SK-N-SH treated with all-trans-retinoic acid at 6 μM for 48 hours (cell line): ENCODE measurements around the gene ACSM4.
A peak's percentile ranks its signal among the peaks of the same experiment; 100 is the strongest.

Source experiments
- ATAC-seq: fragments of 200-7000 bp; cut with Tn5 transposase; 3 replicates; pipeline ENCODE4 v1.9.1; 2020; ENCODE audit warnings: mild to moderate bottlenecking, moderate library complexity
- ARNTL ChIP-seq: fragments of 450-650 bp; formaldehyde crosslinking; IDR thresholded peaks from 2 replicates; pipeline ENCODE4 v1.5.0; 2020; ENCODE audit warnings: low read depth, mild to moderate bottlenecking, moderate library complexity, borderline replicate concordance
- BACH2 ChIP-seq: fragments of 250-450 bp; sonication (Bioruptor Pico); IDR thresholded peaks from 2 replicates; pipeline ENCODE4 v1.9.0; 2021; ENCODE audit warnings: mild to moderate bottlenecking, borderline replicate concordance
- CSDC2 ChIP-seq: fragments of 250-450 bp; sonication (Bioruptor Pico); IDR thresholded peaks from 2 replicates; pipeline ENCODE4 v1.5.0; 2020; ENCODE audit warnings: mild to moderate bottlenecking, moderate library complexity
- ESRRG ChIP-seq: fragments of 250-450 bp; sonication (Bioruptor Pico); IDR thresholded peaks from 2 replicates; pipeline ENCODE4 v1.6.1; 2021; ENCODE audit warnings: mild to moderate bottlenecking
- GLIS3 ChIP-seq: fragments of 250-450 bp; sonication (Bioruptor Pico); IDR thresholded peaks from 2 replicates; pipeline ENCODE4 v1.5.0; 2020; ENCODE audit warnings: mild to moderate bottlenecking, moderate library complexity
- ISL1 ChIP-seq: fragments of 250-450 bp; sonication (Bioruptor Pico); IDR thresholded peaks from 2 replicates; pipeline ENCODE4 v2.1.2; 2022; ENCODE audit warnings: mild to moderate bottlenecking, moderate library complexity
- OSR1 ChIP-seq: fragments of 250-450 bp; sonication (Bioruptor Pico); IDR thresholded peaks from 2 replicates; pipeline ENCODE4 v1.8.0; 2022; ENCODE audit warnings: moderate library complexity, mild to moderate bottlenecking, inconsistent platforms
- POU6F1 ChIP-seq: fragments of 250-450 bp; sonication (Bioruptor Pico); IDR thresholded peaks from 2 replicates; pipeline ENCODE4 v1.8.0; 2021; ENCODE audit warnings: low read depth, mild to moderate bottlenecking, moderate library complexity, borderline replicate concordance
- SNAI2 ChIP-seq: fragments of 250-450 bp; sonication (Bioruptor Pico); IDR thresholded peaks from 2 replicates; pipeline ENCODE4 v1.5.0; 2020; ENCODE audit warnings: mild to moderate bottlenecking, moderate library complexity
- TCF4 ChIP-seq: fragments of 250-450 bp; sonication (Bioruptor Pico); IDR thresholded peaks from 2 replicates; pipeline ENCODE4 v1.8.0; 2021; ENCODE audit warnings: mild to moderate bottlenecking, moderate library complexity, borderline replicate concordance
- TOX ChIP-seq: fragments of 250-450 bp; sonication (Bioruptor Pico); IDR thresholded peaks from 2 replicates; pipeline ENCODE4 v1.8.0; 2021; ENCODE audit warnings: mild to moderate bottlenecking, moderate library complexity, borderline replicate concordance
- ZC3H10 ChIP-seq: fragments of 250-450 bp; sonication (Bioruptor Pico); IDR thresholded peaks from 2 replicates; pipeline ENCODE4 v1.5.1; 2021; ENCODE audit warnings: mild to moderate bottlenecking, moderate library complexity
- ZFP3 ChIP-seq: fragments of 250-450 bp; sonication (Bioruptor Pico); IDR thresholded peaks from 2 replicates; pipeline ENCODE4 v1.5.0; 2020; ENCODE audit warnings: mild to moderate bottlenecking, moderate library complexity
- ZNF565 ChIP-seq: fragments of 450-650 bp; formaldehyde crosslinking; conservative IDR thresholded peaks from 2 replicates; pipeline ENCODE4 v1.5.0; 2020; ENCODE audit warnings: low read depth, mild to moderate bottlenecking, moderate library complexity
- ZNF70 ChIP-seq: fragments of 450-650 bp; formaldehyde crosslinking; IDR thresholded peaks from 2 replicates; pipeline ENCODE4 v1.5.0; 2020; ENCODE audit warnings: mild to moderate bottlenecking, moderate library complexity
- ZNF8 ChIP-seq: fragments of 450-650 bp; formaldehyde crosslinking; IDR thresholded peaks from 2 replicates; pipeline ENCODE4 v1.5.0; 2020; ENCODE audit warnings: mild to moderate bottlenecking, moderate library complexity
- TF ChIP-seq, protein P1 (sequence below): fragments of 250-450 bp; sonication (Bioruptor Pico); IDR thresholded peaks from 2 replicates; pipeline ENCODE4 v1.5.0; 2020; ENCODE audit warnings: mild to moderate bottlenecking, moderate library complexity
- TF ChIP-seq, protein P2 (sequence below): fragments of 250-450 bp; sonication (Bioruptor Pico); IDR thresholded peaks from 2 replicates; pipeline ENCODE4 v1.5.1; 2021; ENCODE audit warnings: mild to moderate bottlenecking, moderate library complexity

The ACSM4 gene

GRCh38 chr12:7361265-7361664 lies 57.4 kb downstream of the ACSM4 start:
- no peak for ATAC-seq
- no peak for TF ChIP-seq ARNTL (CRISPR knock-in tag)
- no peak for TF ChIP-seq ISL1 (CRISPR knock-in tag)
- no peak for TF ChIP-seq ZNF70 (CRISPR knock-in tag)
- TF ChIP-seq, protein P1, sequence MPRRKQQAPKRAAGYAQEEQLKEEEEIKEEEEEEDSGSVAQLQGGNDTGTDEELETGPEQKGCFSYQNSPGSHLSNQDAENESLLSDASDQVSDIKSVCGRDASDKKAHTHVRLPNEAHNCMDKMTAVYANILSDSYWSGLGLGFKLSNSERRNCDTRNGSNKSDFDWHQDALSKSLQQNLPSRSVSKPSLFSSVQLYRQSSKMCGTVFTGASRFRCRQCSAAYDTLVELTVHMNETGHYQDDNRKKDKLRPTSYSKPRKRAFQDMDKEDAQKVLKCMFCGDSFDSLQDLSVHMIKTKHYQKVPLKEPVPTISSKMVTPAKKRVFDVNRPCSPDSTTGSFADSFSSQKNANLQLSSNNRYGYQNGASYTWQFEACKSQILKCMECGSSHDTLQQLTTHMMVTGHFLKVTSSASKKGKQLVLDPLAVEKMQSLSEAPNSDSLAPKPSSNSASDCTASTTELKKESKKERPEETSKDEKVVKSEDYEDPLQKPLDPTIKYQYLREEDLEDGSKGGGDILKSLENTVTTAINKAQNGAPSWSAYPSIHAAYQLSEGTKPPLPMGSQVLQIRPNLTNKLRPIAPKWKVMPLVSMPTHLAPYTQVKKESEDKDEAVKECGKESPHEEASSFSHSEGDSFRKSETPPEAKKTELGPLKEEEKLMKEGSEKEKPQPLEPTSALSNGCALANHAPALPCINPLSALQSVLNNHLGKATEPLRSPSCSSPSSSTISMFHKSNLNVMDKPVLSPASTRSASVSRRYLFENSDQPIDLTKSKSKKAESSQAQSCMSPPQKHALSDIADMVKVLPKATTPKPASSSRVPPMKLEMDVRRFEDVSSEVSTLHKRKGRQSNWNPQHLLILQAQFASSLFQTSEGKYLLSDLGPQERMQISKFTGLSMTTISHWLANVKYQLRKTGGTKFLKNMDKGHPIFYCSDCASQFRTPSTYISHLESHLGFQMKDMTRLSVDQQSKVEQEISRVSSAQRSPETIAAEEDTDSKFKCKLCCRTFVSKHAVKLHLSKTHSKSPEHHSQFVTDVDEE (CRISPR knock-in tag) = no peak
- no peak for TF ChIP-seq TOX (CRISPR knock-in tag)
- no peak for TF ChIP-seq CSDC2 (CRISPR knock-in tag)
- no peak for TF ChIP-seq ESRRG (CRISPR knock-in tag)
- TF ChIP-seq, protein P2, sequence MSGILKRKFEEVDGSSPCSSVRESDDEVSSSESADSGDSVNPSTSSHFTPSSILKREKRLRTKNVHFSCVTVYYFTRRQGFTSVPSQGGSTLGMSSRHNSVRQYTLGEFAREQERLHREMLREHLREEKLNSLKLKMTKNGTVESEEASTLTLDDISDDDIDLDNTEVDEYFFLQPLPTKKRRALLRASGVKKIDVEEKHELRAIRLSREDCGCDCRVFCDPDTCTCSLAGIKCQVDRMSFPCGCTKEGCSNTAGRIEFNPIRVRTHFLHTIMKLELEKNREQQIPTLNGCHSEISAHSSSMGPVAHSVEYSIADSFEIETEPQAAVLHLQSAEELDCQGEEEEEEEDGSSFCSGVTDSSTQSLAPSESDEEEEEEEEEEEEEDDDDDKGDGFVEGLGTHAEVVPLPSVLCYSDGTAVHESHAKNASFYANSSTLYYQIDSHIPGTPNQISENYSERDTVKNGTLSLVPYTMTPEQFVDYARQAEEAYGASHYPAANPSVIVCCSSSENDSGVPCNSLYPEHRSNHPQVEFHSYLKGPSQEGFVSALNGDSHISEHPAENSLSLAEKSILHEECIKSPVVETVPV = no peak
- TF ChIP-seq GLIS3 (CRISPR knock-in tag) = no peak
- no peak for TF ChIP-seq TCF4 (CRISPR knock-in tag)
- no peak for TF ChIP-seq OSR1
- TF ChIP-seq SNAI2 (CRISPR knock-in tag) = no peak

- no peak for ATAC-seq
- TF ChIP-seq ZNF565 = no peak
- TF ChIP-seq ZNF8 = peak; percentile 91
These were observed 58.9 kb downstream of the ACSM4 start for GRCh38 chr12:7362734-7363133.

GRCh38 chr12:7369274-7369729 lies 65.4 kb downstream of the ACSM4 start:
- ATAC-seq = peak; percentile 66; the same call in 1 of the 3 replicates
- TF ChIP-seq ZFP3 (CRISPR knock-in tag) = peak; percentile 95
- TF ChIP-seq TCF4 (CRISPR knock-in tag) = peak; percentile 42; the same call in 1 of the 2 replicates
- TF ChIP-seq, protein P2 = no peak
- TF ChIP-seq, all 23 proteins: peak for 2

GRCh38 chr12:7373226-7373625 lies 69.4 kb downstream of the ACSM4 start:
- no peak for ATAC-seq
- TF ChIP-seq BACH2 (CRISPR knock-in tag) (no peak), ISL1 (CRISPR knock-in tag) (no peak), POU6F1 (CRISPR knock-in tag) (no peak), TOX (CRISPR knock-in tag) (no peak)
- TF ChIP-seq, all 23 proteins: peak for 0

- peak; percentile 90 for ATAC-seq
- TF ChIP-seq, protein P1 (CRISPR knock-in tag) = no peak
- TF ChIP-seq ZC3H10 (no peak), BACH2 (CRISPR knock-in tag) (no peak), ZFP3 (CRISPR knock-in tag) (no peak)
These were observed 70.7 kb downstream of the ACSM4 start for GRCh38 chr12:7374423-7375144.
